ENCODE results near the gene TET2. TPM values are rescaled to one million over a fixed set of nuclear protein-coding genes. Genes with fewer than 3 reads are reported as not detected.

Gene TET2
- total RNA-seq, 1 experiment from 2014 or later: 20.5 TPM

- DNase-seq (ENCODE audit: unreplicated experiment): peak; percentile 32
- peaks cover 6% of the 10 kb centered on the region for H3K4me1 Mint-ChIP-seq (ENCODE audit: insufficient read depth, unreplicated experiment)
- POLR2A ChIA-PET: no interaction called here
- H3K27ac Mint-ChIP-seq (ENCODE audit: low read depth, unreplicated experiment): peak overlapping the region; percentile 54
- no peak for TF ChIP-seq CTCF (IDR thresholded peaks at IDR 0.05; ENCODE audit: unreplicated experiment)
- no peak overlapping the region for H3K4me3 Mint-ChIP-seq (ENCODE audit: unreplicated experiment)
- peaks cover 6% of the 10 kb centered on the region for H3K36me3 Mint-ChIP-seq (ENCODE audit: insufficient read depth, unreplicated experiment)
- no peaks in the 10 kb centered on the region for H3K27me3 Mint-ChIP-seq (ENCODE audit: insufficient read depth, unreplicated experiment)
- intact Hi-C loops (cut with micrococcal nuclease): no loop called here
- no TSS peak for BruUV-seq (replicated peaks)
- CTCF ChIA-PET: interaction anchor here (0.5 to 0.6 kb wide), 2 partner anchors 167 to 239 kb away, joined by 3 to 4 read pairs; no protein-coding TSS in a partner anchor
- H3K9me3 Mint-ChIP-seq (ENCODE audit: unreplicated experiment): peaks cover 30% of the 10 kb centered on the region
Measured at GRCh38 chr4:105306158-105306781, 159.6 kb downstream of the TET2 start.

- Mint-ChIP-seq H3K4me3 (ENCODE audit: unreplicated experiment) (no peak overlapping the region), H3K4me1 (ENCODE audit: insufficient read depth, unreplicated experiment) (peaks cover 6% of the 10 kb centered on the region), H3K27ac (ENCODE audit: low read depth, unreplicated experiment) (peak overlapping the region; percentile 54), H3K27me3 (ENCODE audit: insufficient read depth, unreplicated experiment) (no peaks in the 10 kb centered on the region), H3K36me3 (ENCODE audit: insufficient read depth, unreplicated experiment) (peaks cover 6% of the 10 kb centered on the region), H3K9me3 (ENCODE audit: unreplicated experiment) (peaks cover 35% of the 10 kb centered on the region)
- CTCF ChIA-PET: interaction anchor here (0.6 kb wide), 1 partner anchor 166 kb away, joined by 3 read pairs; no protein-coding TSS in a partner anchor
- BruUV-seq (replicated peaks): no TSS peak
- intact Hi-C loops (cut with micrococcal nuclease): no loop called here
- no peak for DNase-seq (ENCODE audit: unreplicated experiment)
- POLR2A ChIA-PET: no interaction called here
- TF ChIP-seq CTCF (IDR thresholded peaks at IDR 0.05; ENCODE audit: unreplicated experiment): no peak
Measured at GRCh38 chr4:105306820-105307219, 160.1 kb downstream of the TET2 start.

- Mint-ChIP-seq H3K36me3 (ENCODE audit: insufficient read depth, unreplicated experiment) (no peaks in the 10 kb centered on the region), H3K9me3 (ENCODE audit: unreplicated experiment) (peaks cover 11% of the 10 kb centered on the region), H3K4me1 (ENCODE audit: insufficient read depth, unreplicated experiment) (no peaks in the 10 kb centered on the region), H3K27ac (ENCODE audit: low read depth, unreplicated experiment) (no peak overlapping the region), H3K27me3 (ENCODE audit: insufficient read depth, unreplicated experiment) (no peaks in the 10 kb centered on the region), H3K4me3 (ENCODE audit: unreplicated experiment) (no peak overlapping the region)
- DNase-seq (ENCODE audit: unreplicated experiment): no peak
- intact Hi-C loops (cut with micrococcal nuclease): no loop called here
- ChIA-PET POLR2A (no interaction called here), CTCF (interaction anchor here (0.6 to 0.7 kb wide), 2 partner anchors 14 to 25 kb away, joined by 3 to 4 read pairs; no protein-coding TSS in a partner anchor)
- no peak for TF ChIP-seq CTCF (IDR thresholded peaks at IDR 0.05; ENCODE audit: unreplicated experiment)
- no TSS peak for BruUV-seq (replicated peaks)
Measured at GRCh38 chr4:105318486-105318885, 171.8 kb downstream of the TET2 start.

GRCh38 chr4:105327222-105327621 is 180.5 kb downstream of the TET2 start:
- DNase-seq (ENCODE audit: unreplicated experiment): no peak
- ChIA-PET CTCF (no interaction called here), POLR2A (no interaction called here)
- no TSS peak for BruUV-seq (replicated peaks)
- intact Hi-C loops (cut with micrococcal nuclease): no loop called here
- no peak overlapping the region for H3K4me3 Mint-ChIP-seq (ENCODE audit: unreplicated experiment)
- no peaks in the 10 kb centered on the region for H3K36me3 Mint-ChIP-seq (ENCODE audit: insufficient read depth, unreplicated experiment)
- no peaks in the 10 kb centered on the region for H3K27me3 Mint-ChIP-seq (ENCODE audit: insufficient read depth, unreplicated experiment)
- no peak for TF ChIP-seq CTCF (IDR thresholded peaks at IDR 0.05; ENCODE audit: unreplicated experiment)
- no peak overlapping the region for H3K27ac Mint-ChIP-seq (ENCODE audit: low read depth, unreplicated experiment)
- H3K9me3 Mint-ChIP-seq (ENCODE audit: unreplicated experiment): no peaks in the 10 kb centered on the region
- no peaks in the 10 kb centered on the region for H3K4me1 Mint-ChIP-seq (ENCODE audit: insufficient read depth, unreplicated experiment)
